IPS-18a (cell line): ENCODE results near the gene TMC2.
A peak's percentile ranks its signal among the peaks of the same experiment; 100 is the strongest.
"Not testable (repeated sequence)": the region's sequence is repeated elsewhere in the genome, so short reads cannot be mapped to it uniquely, and the experiment has no call there.

Source experiments
- H3K27ac ChIP-seq: one replicate; pipeline ENCODE4 v1.5.1; 2013; ENCODE audit warnings: low read length
- H3K27me3 ChIP-seq: one replicate; pipeline ENCODE4 v1.6.1; 2013; ENCODE audit warnings: mild to moderate bottlenecking, low read length; ENCODE audit not compliant: control insufficient read depth, insufficient read depth
- H3K36me3 ChIP-seq: one replicate; pipeline ENCODE4 v1.6.1; 2013; ENCODE audit warnings: low read depth, low read length; ENCODE audit not compliant: control insufficient read depth
- H3K4me1 ChIP-seq: one replicate; pipeline ENCODE4 v1.6.1; 2013; ENCODE audit warnings: low read depth, low read length; ENCODE audit not compliant: control insufficient read depth
- H3K4me3 ChIP-seq: one replicate; pipeline ENCODE4 v1.5.1; 2013; ENCODE audit warnings: low read length
- H3K9ac ChIP-seq: one replicate; pipeline ENCODE4 v1.6.1; 2013; ENCODE audit warnings: mild to moderate bottlenecking, low read length, moderate library complexity
- H3K9me3 ChIP-seq: one replicate; pipeline ENCODE4 v1.6.1; 2013; ENCODE audit warnings: low read depth, low read length; ENCODE audit not compliant: control insufficient read depth

TMC2 gene

GRCh38 chr20:2536560-2536986 is at the start of gene TMC2:
Gene TMC2, plus strand, starts transcription at chr20:2536573. Its CDS starts 49 bp downstream, at chr20:2536622.
- Histone ChIP-seq H3K27me3 (peaks cover 5% of the 10 kb centered on the region), H3K27ac (no peak within 1 kb of the TSS), H3K4me1 (peaks cover 4% of the 10 kb centered on the region), H3K4me3 (no peak within 1 kb of the TSS), H3K36me3 (no peaks in the 10 kb centered on the region), H3K9me3 (no peaks in the 10 kb centered on the region), H3K9ac (no peak within 1 kb of the TSS)

- H3K4me1 ChIP-seq, H3K36me3 ChIP-seq, H3K9ac ChIP-seq, H3K27me3 ChIP-seq, H3K9me3 ChIP-seq, H3K27ac ChIP-seq, H3K4me3 ChIP-seq: not testable (repeated sequence)
Observed at GRCh38 chr20:2502808-2503384, 33.5 kb upstream of the TMC2 start.

GRCh38 chr20:2504803-2505202 is 31.6 kb upstream of the TMC2 start:
- H3K4me1 ChIP-seq, H3K36me3 ChIP-seq, H3K27ac ChIP-seq, H3K9ac ChIP-seq, H3K9me3 ChIP-seq, H3K4me3 ChIP-seq: not testable (repeated sequence)
- peaks cover 19% of the 10 kb centered on the region for H3K27me3 ChIP-seq

GRCh38 chr20:2506426-2506825 is 29.9 kb upstream of the TMC2 start:
- H3K4me3 ChIP-seq, H3K9ac ChIP-seq, H3K4me1 ChIP-seq, H3K36me3 ChIP-seq, H3K9me3 ChIP-seq, H3K27ac ChIP-seq: not testable (repeated sequence)
- H3K27me3 ChIP-seq: peaks cover 35% of the 10 kb centered on the region

GRCh38 chr20:2507464-2507863 is 28.9 kb upstream of the TMC2 start:
- Histone ChIP-seq H3K36me3 (no peaks in the 10 kb centered on the region), H3K4me3 (no peak overlapping the region), H3K9me3 (no peaks in the 10 kb centered on the region), H3K27ac (no peak overlapping the region), H3K27me3 (peaks cover 45% of the 10 kb centered on the region), H3K9ac (no peak overlapping the region), H3K4me1 (no peaks in the 10 kb centered on the region)

- H3K27me3 ChIP-seq: peaks cover 51% of the 10 kb centered on the region
- H3K27ac ChIP-seq: no peak overlapping the region
- no peaks in the 10 kb centered on the region for H3K4me1 ChIP-seq
- peak overlapping the region; percentile 87 for H3K4me3 ChIP-seq
- no peaks in the 10 kb centered on the region for H3K9me3 ChIP-seq
- H3K36me3 ChIP-seq: no peaks in the 10 kb centered on the region
- H3K9ac ChIP-seq: peak overlapping the region; percentile 55
Observed at GRCh38 chr20:2507875-2508630, 28.3 kb upstream of the TMC2 start.

GRCh38 chr20:2508631-2509467 is 27.5 kb upstream of the TMC2 start, which contains the start of gene ZNF343:
Gene ZNF343, minus strand, starts transcription at chr20:2508915. Its CDS starts 15,020 bp downstream, at chr20:2493895.
- Histone ChIP-seq H3K4me3 (peak within 1 kb of the TSS; percentile 87), H3K4me1 (no peaks in the 10 kb centered on the region), H3K9me3 (no peaks in the 10 kb centered on the region), H3K27ac (no peak within 1 kb of the TSS), H3K27me3 (peaks cover 59% of the 10 kb centered on the region), H3K36me3 (no peaks in the 10 kb centered on the region), H3K9ac (peak within 1 kb of the TSS; percentile 55)

- Histone ChIP-seq H3K9ac (peak overlapping the region; percentile 55), H3K27ac (no peak overlapping the region)
Observed at GRCh38 chr20:2509468-2509781, 26.9 kb upstream of the TMC2 start.

GRCh38 chr20:2509794-2510193 is 26.6 kb upstream of the TMC2 start:
- H3K4me3 ChIP-seq: peak overlapping the region; percentile 87
- no peak overlapping the region for H3K9ac ChIP-seq
- no peak overlapping the region for H3K27ac ChIP-seq
- no peaks in the 10 kb centered on the region for H3K9me3 ChIP-seq
- no peaks in the 10 kb centered on the region for H3K36me3 ChIP-seq
- H3K27me3 ChIP-seq: peaks cover 69% of the 10 kb centered on the region
- no peaks in the 10 kb centered on the region for H3K4me1 ChIP-seq

More at GRCh38 chr20:2509468-2509781, 26.9 kb upstream of the TMC2 start:
- Histone ChIP-seq H3K4me3 (peak overlapping the region; percentile 87), H3K9me3 (no peaks in the 10 kb centered on the region), H3K36me3 (no peaks in the 10 kb centered on the region), H3K4me1 (no peaks in the 10 kb centered on the region), H3K27me3 (peaks cover 65% of the 10 kb centered on the region)

- Histone ChIP-seq H3K9ac (no peak overlapping the region), H3K9me3 (no peaks in the 10 kb centered on the region), H3K27me3 (peaks cover 86% of the 10 kb centered on the region), H3K4me1 (no peaks in the 10 kb centered on the region), H3K4me3 (no peak overlapping the region), H3K27ac (no peak overlapping the region), H3K36me3 (no peaks in the 10 kb centered on the region)
Observed at GRCh38 chr20:2515203-2515602, 21.2 kb upstream of the TMC2 start.

GRCh38 chr20:2516399-2516798 is 20.0 kb upstream of the TMC2 start:
- no peaks in the 10 kb centered on the region for H3K36me3 ChIP-seq
- H3K27me3 ChIP-seq: peaks cover 85% of the 10 kb centered on the region
- no peaks in the 10 kb centered on the region for H3K9me3 ChIP-seq
- no peak overlapping the region for H3K27ac ChIP-seq
- no peak overlapping the region for H3K9ac ChIP-seq
- H3K4me3 ChIP-seq: no peak overlapping the region
- no peaks in the 10 kb centered on the region for H3K4me1 ChIP-seq
